Dermis blood vessel endothelial cell (primary cell): Measurements from ENCODE around the gene SYT7. TPM values are rescaled to one million over a fixed set of nuclear protein-coding genes. Genes with fewer than 3 reads are reported as not detected.

Source experiments
- DNase-seq: peaks from one replicate; pipeline ENCODE4 v3.0.0; 2010
- total RNA-seq: library from RNA; depleted of rRNA; stranded (reverse); fragments of >200 nt; gene quantifications from 2 replicates; pipeline ENCODE4 v1.2.3, GENCODE V29; 2014

SYT7 gene
- total RNA-seq, 1 donor from 2014 or later, result 0.51 TPM

DNA sequence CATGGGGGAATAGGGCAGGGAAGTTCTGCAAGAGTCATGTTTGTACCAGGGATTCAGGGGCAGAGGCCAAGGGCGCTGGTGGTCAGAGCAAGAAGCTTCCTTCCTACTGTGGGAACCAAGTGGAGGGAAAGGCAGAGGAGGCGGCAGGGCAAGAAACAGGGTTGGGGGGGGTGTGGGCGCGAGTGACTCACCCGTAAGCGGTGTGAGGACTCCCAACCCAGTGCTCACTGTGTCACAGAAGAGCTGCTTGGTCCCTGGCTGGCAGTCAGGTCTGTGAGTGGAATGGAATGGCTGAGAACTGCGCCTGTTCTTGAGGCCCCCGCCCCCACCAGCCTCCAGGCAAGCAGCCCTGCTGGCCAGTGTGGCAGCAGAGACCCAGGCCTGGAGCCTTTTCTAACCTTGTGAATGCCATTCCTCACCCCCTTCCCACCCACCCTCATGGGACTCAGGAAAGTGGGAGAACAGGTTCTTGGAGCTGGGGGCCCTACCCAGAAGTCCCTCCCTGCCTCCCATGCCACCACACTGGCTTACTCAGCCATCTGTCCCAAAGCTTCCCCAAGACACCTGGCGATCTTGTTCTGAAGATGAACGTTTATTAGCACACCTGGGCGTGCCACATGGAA, 67.6 kb downstream of the SYT7 start:
- no peak for DNase-seq

GRCh38 chr11:61512435-61512834, 68.4 kb downstream of the SYT7 start:
- DNase-seq, result no peak

- no peak for DNase-seq
These were observed 69.5 kb downstream of the SYT7 start for GRCh38 chr11:61511383-61511782.

DNA sequence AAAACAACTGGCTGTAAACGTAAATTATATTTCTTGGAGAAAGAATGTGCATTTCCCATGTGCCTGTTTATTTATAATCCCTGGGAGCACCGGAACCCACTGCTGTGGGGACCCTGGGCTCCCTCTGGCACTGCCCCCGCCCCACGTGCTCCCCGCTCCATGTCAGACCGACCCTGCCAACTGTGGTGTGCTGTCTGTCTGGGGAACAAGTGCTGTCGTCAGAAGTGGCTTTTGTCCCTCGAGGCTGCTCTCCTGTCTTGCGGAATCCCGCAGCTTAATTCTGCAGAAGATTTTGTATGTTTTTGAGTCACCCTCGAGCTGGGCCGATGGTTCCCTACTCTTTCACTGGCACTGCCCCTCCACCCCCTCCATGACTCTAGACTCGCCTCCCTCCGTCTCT, 69.9 kb downstream of the SYT7 start:
- no peak for DNase-seq

GRCh38 chr11:61510166-61510919, 70.5 kb downstream of the SYT7 start:
- DNase-seq, result no peak

DNA sequence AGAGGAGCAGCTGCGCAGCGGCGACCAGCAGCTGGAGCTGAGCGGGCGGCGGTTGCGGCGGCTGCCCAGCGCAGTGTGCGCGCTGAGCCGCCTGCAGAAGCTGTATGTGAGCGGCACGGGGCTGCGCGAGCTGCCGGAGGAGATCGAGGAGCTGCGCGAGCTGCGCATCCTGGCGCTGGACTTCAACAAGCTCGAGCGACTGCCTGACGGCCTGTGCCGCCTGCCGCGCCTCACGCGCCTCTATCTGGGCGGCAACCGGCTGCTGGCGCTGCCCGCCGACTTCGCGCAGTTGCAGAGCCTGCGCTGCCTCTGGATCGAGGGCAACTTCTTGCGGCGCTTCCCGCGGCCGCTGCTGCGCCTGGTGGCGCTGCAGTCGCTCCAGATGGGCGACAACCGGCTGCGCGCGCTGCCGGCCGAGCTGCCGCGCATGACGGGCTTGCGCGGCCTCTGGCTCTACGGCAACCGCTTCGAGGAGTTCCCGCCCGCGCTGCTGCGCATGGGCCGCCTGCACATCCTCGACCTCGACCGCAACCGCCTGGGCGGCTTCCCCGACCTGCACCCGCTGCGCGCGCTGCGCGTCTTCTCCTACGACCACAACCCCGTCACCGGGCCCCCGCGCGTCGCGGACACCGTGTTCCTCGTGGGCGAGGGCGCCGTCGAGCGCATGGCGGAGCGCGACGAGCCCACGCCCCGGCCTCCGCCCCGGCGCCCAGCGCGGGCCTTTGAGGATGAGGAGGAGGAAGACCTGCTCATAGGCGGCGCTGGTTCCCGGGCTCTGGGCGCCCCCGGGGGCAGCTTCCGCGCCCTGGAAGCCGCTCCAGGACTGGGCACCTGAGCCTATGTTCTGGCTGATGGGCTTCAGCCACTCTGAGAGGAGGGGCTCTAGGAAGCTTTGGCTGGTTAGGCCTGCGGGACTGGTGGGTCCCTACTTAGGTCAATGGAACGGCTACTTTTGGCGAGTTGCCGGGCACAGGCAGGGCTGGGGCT, 71.5 kb downstream of the SYT7 start:
- peak; percentile 81 for DNase-seq

- DNase-seq, result peak; percentile 7
These were observed 72.7 kb downstream of the SYT7 start, which contains the start of gene LRRC10B for GRCh38 chr11:61507962-61508861. LRRC10B (plus strand) TSS chr11:61508749; CDS start chr11:61508999, 250 bp downstream.

DNA sequence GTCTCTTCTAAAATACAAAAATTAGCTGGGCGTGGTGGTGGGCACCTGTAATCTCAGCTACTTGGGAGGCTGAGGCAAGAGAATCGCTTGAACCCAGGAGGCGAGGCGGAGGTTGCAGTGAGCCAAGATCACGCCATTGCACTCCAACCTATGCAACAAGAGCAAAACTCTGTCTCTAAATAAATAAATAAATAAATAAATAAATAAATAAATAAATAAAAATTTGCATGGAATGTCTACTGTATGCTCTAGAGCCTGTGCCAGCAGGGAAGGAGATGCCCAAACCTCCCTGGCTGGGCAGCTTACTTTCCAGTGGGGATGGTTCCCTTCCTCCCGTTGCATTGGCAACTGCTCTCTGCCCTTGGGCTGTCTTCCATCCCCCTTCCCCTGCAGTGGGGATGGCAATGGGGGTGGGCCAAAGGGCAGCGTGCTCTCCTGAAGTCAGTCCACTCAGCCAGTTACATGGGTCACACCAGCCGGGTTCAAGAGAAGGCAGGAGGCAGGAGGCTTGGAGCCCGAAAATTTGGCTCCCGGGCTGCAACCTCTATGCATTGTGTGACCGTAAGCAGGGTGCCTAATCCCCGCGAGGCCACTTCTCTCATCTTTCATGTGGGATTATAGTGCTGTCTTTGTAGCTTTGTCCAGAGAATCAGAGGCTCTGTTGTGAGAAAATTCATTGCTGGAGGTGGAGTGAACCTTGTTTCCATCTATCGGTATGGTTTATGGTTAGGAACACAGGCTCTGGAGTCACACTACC, 73.7 kb downstream of the SYT7 start:
- no peak for DNase-seq

GRCh38 chr11:61505640-61506155, 75.2 kb downstream of the SYT7 start:
- DNase-seq, result no peak

DNA sequence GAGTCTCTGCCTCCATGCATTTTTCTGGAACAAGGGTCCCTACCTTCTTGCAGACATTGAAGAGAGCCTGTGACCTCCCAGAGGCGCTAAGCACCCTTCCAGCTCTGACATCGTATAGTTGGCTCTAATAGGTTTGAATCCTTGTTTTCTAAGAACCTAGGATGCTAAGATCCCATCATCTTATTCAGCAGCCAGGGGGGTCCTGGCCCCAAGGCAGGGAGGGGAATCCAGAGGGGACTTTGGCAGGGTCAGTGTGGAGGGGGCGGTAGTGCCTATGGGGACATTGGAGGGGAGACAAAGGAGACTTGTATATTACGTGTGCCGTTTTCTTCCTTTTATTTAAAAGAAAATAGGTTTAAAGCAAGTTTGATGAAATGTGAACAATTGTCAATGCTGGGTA, 75.8 kb downstream of the SYT7 start:
- DNase-seq, result no peak

DNA sequence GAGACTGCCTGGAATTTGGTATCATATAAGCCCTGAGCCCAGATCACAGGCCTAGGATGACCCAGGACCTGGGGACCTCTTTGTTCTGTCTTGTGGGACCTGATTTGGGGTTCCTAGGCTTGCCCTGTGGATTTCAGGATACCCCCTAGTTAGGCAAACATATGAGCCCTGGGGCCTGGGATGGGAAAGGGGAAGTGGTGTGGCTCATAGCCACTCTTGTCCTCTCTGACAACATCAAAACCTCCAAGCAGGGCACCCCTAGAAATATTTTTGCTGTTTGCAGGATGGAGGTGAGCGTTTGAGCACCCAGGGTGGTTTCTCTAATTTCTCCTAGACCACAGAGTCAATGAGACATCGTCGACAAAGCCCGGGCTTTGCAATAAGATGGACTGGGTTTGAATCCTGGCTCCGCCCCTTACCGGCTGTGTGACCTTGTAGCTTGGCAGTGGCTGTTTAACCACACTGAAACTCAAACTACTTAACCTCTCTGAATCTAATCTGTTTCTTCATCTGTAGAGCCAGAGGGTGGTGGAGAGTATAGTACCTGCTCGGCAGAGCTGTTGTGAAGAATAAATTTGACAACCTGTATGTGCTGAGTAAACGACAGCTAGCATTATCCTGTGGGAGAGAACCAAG, 77.6 kb downstream of the SYT7 start:
- no peak for DNase-seq

- no peak for DNase-seq
These were observed 78.4 kb downstream of the SYT7 start for GRCh38 chr11:61502522-61502921.

DNA sequence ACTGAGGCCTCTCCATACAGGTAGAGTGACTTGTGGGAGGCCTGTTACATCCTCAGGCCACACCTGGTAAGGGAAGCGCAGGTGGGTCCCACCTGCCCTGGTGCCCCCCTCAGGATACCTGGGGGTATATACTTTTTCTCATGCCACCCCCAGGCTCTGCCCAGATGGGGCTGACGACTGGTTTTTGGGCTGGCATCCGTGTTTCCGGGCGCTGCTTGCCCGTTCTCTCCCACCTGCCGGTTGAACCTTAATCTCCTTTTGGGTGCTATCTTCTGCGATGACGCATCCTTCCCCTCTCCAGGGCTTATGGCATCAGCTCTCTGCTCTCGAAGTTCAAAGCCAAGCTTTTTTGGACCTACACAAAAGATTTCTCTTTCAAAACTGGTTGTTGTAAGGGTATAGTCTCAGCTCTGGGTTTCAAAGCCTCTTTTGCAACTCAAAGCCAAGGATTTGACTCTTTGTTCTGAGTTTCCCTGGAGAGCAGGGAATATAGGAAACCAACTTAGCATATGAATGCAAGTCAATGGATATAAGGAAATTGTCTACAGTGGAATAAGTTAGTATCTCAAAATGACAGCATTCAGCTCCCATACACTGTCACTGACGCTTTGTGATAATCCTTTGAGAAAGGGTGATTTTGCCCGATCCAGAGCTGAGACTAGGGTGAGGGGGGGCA, 80.9 kb downstream of the SYT7 start:
- DNase-seq, result no peak

- no peak for DNase-seq
These were observed 82.0 kb downstream of the SYT7 start for GRCh38 chr11:61498767-61499341.

GRCh38 chr11:61497876-61498275, 83.0 kb downstream of the SYT7 start:
- no peak for DNase-seq

DNA sequence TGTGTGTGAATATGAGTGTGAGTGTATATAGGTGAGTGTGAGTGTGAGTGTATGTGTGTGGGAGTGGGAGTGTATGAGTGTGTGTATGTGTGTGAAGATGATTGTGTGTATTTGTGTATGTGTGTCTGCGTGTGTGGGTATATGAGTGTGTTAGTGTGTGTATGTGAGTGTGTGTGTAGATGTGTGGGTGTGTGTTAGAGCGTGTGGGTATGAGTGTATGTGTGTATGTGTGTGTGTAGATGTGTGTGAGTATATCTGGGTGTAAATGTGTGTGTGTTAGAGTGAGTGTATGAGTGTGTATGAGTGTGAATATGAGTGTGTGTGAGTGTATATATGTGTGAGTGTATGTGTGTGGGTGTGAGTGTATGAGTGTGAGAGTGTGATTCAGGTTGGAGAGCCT, 83.4 kb downstream of the SYT7 start:
- no peak for DNase-seq

DNA sequence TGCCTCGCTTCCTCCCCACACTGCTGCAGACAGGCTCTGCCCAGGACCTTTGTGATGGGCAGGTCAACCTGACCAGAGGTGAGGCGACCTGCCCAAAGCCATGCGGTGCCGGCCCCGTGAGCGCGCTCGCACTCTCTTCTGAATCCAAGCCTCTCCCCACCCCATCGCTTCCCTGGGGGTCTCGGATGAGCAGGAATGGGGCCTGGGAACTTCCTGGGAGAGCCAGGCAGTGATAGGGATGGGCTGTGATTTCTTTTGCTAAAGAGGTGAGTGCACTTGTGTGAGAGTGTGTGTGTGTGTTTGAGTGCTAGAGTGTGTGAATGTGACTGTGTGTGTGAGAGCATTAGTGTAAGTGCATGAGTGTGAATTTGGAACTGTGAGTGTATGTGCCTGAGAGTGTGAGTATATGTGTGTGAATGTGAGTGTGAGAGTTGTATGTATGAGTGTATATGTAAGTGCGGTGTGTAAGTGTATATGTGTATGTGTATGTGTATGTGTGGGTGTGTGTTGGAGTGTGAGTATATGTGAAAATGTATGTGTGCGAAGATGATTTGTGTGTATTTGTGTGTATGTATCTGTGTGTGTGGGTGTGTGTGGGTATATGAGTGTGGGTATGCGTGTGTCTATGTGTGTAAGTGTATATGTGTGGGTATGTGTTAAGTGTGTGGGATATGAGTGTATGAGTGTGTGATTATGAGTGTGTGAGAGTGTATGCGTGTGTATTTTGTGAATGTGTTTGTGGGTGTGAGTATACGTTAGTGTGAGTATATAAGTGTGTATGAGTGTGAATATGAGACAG, 84.1 kb downstream of the SYT7 start:
- DNase-seq, result no peak

DNA sequence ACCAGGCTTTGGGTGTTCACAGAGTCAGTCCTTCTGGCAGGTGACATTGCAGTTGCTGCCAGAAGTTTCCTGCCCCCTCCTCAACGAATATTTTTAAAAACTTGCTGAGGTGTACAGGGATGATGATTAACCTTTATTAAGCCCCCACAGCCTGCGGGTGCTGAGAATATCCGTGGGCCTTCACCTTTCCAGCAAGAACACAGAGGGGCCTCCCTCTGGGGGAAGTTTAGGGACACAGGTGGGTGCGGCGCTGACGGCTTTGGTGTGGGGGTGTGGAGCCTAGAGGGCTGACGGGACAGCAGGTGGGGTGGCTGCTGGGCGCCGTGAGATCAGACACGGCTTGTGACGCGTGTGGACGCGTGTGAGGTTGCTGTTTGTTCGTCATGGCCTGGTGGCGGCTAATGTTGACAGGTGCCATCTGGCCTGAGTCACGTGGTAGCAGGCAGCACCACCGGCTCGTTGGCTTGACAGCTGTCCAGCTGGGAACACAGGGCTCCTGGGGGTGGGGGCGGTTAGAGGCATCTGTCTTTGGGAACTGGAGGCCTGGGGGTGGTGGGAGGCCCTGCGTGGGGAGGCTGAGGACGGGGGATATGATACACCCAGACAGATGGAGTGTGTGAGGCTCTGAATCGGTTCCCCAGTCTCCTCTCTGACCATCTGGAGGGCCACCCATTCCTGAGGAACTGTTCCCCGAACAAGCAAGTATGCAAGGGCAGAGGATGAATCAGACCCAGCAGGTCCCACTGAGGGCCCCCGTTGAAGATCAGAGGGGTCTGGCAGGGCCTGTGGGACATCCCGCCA, 84.9 kb downstream of the SYT7 start:
- no peak for DNase-seq
